ENCODE data around the gene PLOD3.

Gene PLOD3

GRCh38 chr7:101239191-101239950 is 22.0 kb upstream of the PLOD3 start:
- in situ Hi-C loops (cut with HindIII; ENCODE audit: low sequenced_read_pairs): no loop called here

GRCh38 chr7:101238226-101239182 is 21.1 kb upstream of the PLOD3 start:
- in situ Hi-C loops (cut with HindIII; ENCODE audit: low sequenced_read_pairs): no loop called here

GRCh38 chr7:101237206-101238067 is 20.1 kb upstream of the PLOD3 start, which contains the start of gene CLDN15:
Gene CLDN15 (minus strand): TSS chr7:101237802. CDS start chr7:101237581, 221 bp downstream.
- in situ Hi-C loops (cut with HindIII; ENCODE audit: low sequenced_read_pairs): no loop called here

- in situ Hi-C loops (cut with HindIII; ENCODE audit: low sequenced_read_pairs): no loop called here
Observed at GRCh38 chr7:101236292-101236835, 19.0 kb upstream of the PLOD3 start.

- in situ Hi-C loops (cut with HindIII; ENCODE audit: low sequenced_read_pairs): no loop called here
Observed at GRCh38 chr7:101235522-101235921, 18.1 kb upstream of the PLOD3 start.

- in situ Hi-C loops (cut with HindIII; ENCODE audit: low sequenced_read_pairs): no loop called here
Observed at GRCh38 chr7:101235050-101235449, 17.7 kb upstream of the PLOD3 start.

- in situ Hi-C loops (cut with HindIII; ENCODE audit: low sequenced_read_pairs): no loop called here
Observed at GRCh38 chr7:101234636-101235035, 17.3 kb upstream of the PLOD3 start.

GRCh38 chr7:101233907-101234547 is 16.6 kb upstream of the PLOD3 start:
- in situ Hi-C loops (cut with HindIII; ENCODE audit: low sequenced_read_pairs): no loop called here

GRCh38 chr7:101232141-101232850 is 14.9 kb upstream of the PLOD3 start:
- in situ Hi-C loops (cut with HindIII; ENCODE audit: low sequenced_read_pairs): no loop called here

- in situ Hi-C loops (cut with HindIII; ENCODE audit: low sequenced_read_pairs): no loop called here
Observed at GRCh38 chr7:101231644-101232043, 14.3 kb upstream of the PLOD3 start.

- in situ Hi-C loops (cut with HindIII; ENCODE audit: low sequenced_read_pairs): no loop called here
Observed at GRCh38 chr7:101226721-101227120, 9.3 kb upstream of the PLOD3 start.

GRCh38 chr7:101225650-101226049 is 8.3 kb upstream of the PLOD3 start:
- in situ Hi-C loops (cut with HindIII; ENCODE audit: low sequenced_read_pairs): no loop called here

- in situ Hi-C loops (cut with HindIII; ENCODE audit: low sequenced_read_pairs): no loop called here
Observed at GRCh38 chr7:101223528-101223927, 6.1 kb upstream of the PLOD3 start.

- in situ Hi-C loops (cut with HindIII; ENCODE audit: low sequenced_read_pairs): no loop called here
Observed at GRCh38 chr7:101222275-101222830, 5.0 kb upstream of the PLOD3 start.

GRCh38 chr7:101220295-101220694 is 2.9 kb upstream of the PLOD3 start:
- in situ Hi-C loops (cut with HindIII; ENCODE audit: low sequenced_read_pairs): no loop called here

GRCh38 chr7:101218236-101219125 is 1.1 kb upstream of the PLOD3 start:
- in situ Hi-C loops (cut with HindIII; ENCODE audit: low sequenced_read_pairs): no loop called here

GRCh38 chr7:101216860-101217387 is 457 bp downstream of the PLOD3 start:
- in situ Hi-C loops (cut with HindIII; ENCODE audit: low sequenced_read_pairs): no loop called here
